ENCODE results near the gene TNFRSF6B.
A peak's percentile ranks its signal among the peaks of the same experiment; 100 is the strongest.

Gene TNFRSF6B

DNA sequence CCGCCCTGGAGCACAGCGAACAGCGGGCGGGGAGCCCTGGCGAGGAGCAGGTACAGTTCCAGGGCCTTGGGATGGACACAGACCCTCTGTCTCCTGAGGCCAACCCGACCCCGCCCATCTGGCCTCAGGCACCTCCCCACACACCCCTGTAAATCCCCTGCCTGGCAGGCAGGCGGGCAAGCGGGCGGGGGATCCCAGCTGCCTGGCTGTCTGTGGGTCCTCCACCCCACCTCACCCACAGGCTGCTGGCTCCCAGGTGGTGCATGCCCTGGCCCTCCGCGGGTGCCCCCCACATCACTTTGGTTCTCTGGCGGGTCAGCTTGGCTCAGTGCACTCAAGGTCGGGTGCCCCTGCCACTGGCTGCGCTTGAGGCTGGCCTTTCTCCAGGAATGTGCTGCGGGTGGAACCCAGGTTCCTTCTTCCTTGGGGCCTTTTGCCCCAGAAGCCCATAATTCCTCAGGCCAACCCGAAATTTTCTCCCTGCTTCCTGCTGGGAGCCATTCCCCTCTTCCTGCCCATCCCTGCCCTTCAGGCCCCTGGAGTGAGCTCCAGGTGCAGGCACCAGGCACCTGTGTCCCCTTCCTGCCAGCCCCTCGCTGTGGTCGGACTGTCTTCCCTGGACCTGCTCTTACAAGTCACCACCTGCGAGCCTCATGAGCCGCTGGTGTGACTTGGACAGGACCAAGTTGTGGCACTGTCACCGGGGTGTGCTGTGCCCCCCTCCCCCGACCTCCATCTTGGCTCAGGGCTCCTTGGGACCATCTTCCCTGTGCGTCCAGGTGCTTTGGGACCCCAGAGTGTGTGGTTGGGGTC is 5.3 kb upstream of the TNFRSF6B start:
- H3K4me1 Mint-ChIP-seq = peaks cover 11% of the 10 kb centered on the region
- ATAC-seq (replicated peaks; ENCODE audit: extremely low read depth, poor library complexity, severe bottlenecking) (no peak), DNase-seq (ENCODE audit: low spot score in 2 of 2) (no peak)
- H3K36me3 Mint-ChIP-seq (ENCODE audit: insufficient read depth) = peaks cover 30% of the 10 kb centered on the region
- H3K27ac Mint-ChIP-seq (ENCODE audit: low read depth) = no peak overlapping the region
- H3K4me3 Mint-ChIP-seq = peak overlapping the region; percentile 11
- no peaks in the 10 kb centered on the region for H3K27me3 Mint-ChIP-seq
- no peaks in the 10 kb centered on the region for H3K9me3 Mint-ChIP-seq

DNA sequence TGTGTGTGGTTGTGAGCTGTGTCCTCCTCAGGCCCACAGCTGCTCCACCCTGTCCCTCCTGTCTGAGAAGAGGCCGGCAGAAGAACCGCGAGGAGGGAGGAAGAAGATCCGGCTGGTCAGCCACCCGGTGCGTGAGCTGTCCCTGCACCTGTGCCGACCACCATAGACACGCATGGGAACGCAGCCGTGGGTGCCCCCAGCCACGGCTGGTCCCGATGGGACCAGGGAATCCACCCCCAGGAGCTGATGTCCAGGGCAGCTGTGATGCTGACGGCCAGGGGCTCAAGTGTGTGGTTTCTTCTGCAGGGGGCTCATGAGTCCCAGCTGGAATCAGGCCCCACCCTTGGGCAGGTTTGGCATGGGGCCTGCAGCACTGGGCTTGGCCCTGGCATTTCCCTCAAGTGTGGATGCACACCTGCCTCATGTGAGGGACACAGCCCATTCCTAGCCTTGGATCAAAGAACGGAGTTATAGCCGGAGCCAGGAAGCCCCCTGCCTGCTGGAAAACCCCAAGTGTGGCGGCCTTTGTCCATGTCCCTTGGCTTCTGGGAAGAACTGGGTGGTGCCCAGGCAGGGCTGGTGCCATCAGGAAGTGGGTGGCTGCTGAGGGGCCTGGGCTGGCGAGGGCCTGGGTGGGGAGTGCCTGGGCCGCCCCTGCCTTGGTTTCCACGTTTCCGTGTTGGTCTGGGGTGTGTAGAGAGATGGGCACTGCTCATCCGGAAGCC is 4.6 kb upstream of the TNFRSF6B start:
- H3K27ac Mint-ChIP-seq (ENCODE audit: low read depth) = peak overlapping the region; percentile 96
- ATAC-seq (replicated peaks; ENCODE audit: extremely low read depth, poor library complexity, severe bottlenecking) = no peak

GRCh38 chr20:63692436-63693082 is 3.9 kb upstream of the TNFRSF6B start:
- Mint-ChIP-seq H3K4me3 (peak overlapping the region; percentile 25), H3K27me3 (no peaks in the 10 kb centered on the region), H3K9me3 (no peaks in the 10 kb centered on the region), H3K27ac (ENCODE audit: low read depth) (peak overlapping the region; percentile 96), H3K4me1 (peaks cover 14% of the 10 kb centered on the region), H3K36me3 (ENCODE audit: insufficient read depth) (peaks cover 32% of the 10 kb centered on the region)
- no peak for ATAC-seq (replicated peaks; ENCODE audit: extremely low read depth, poor library complexity, severe bottlenecking)
- no peak for DNase-seq (ENCODE audit: low spot score in 2 of 2)

More for the DNA sequence above, 4.6 kb upstream of the TNFRSF6B start:
- H3K4me3 Mint-ChIP-seq = no peak overlapping the region
- H3K36me3 Mint-ChIP-seq (ENCODE audit: insufficient read depth) = peaks cover 32% of the 10 kb centered on the region
- no peaks in the 10 kb centered on the region for H3K27me3 Mint-ChIP-seq
- no peak for DNase-seq (ENCODE audit: low spot score in 2 of 2)
- H3K4me1 Mint-ChIP-seq = peaks cover 14% of the 10 kb centered on the region
- no peaks in the 10 kb centered on the region for H3K9me3 Mint-ChIP-seq

DNA sequence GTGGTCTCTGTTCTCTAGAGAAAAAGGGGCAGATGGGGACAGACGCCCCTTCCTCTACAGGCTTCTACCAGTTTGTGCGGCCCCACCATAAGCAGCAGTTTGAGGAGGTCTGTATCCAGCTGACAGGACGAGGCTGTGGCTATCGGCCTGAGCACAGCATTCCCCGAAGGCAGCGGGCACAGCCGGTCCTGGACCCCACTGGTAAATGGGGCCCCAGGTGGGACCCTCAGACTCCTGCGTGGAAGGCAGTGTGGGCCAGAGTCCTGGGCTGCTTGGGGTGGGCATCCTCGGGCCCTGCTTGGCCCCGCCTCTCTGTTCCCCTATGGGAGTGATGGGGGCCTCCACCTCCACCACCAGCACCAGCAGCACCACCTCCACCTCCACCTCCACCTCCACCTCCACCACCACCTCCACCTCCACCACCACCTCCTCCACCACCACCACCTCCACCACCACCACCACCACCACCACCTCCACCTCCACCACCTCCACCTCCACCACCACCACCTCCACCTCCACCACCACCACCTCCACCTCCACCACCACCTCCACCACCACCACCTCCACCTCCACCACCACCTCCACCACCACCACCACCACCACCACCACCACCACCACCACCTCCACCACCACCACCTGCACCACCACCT is 3.2 kb upstream of the TNFRSF6B start:
- no peaks in the 10 kb centered on the region for H3K9me3 Mint-ChIP-seq
- H3K4me1 Mint-ChIP-seq = peaks cover 14% of the 10 kb centered on the region
- H3K4me3 Mint-ChIP-seq = peak overlapping the region; percentile 68
- H3K36me3 Mint-ChIP-seq (ENCODE audit: insufficient read depth) = peaks cover 35% of the 10 kb centered on the region
- H3K27ac Mint-ChIP-seq (ENCODE audit: low read depth) = peak overlapping the region; percentile 96
- no peaks in the 10 kb centered on the region for H3K27me3 Mint-ChIP-seq
- ATAC-seq (replicated peaks; ENCODE audit: extremely low read depth, poor library complexity, severe bottlenecking) = no peak
- DNase-seq (ENCODE audit: low spot score in 2 of 2) = no peak

GRCh38 chr20:63693733-63694583 is 2.5 kb upstream of the TNFRSF6B start:
- Mint-ChIP-seq H3K36me3 (ENCODE audit: insufficient read depth) (peaks cover 35% of the 10 kb centered on the region), H3K27me3 (no peaks in the 10 kb centered on the region), H3K9me3 (no peaks in the 10 kb centered on the region), H3K27ac (ENCODE audit: low read depth) (peak overlapping the region; percentile 96), H3K4me3 (peak overlapping the region; percentile 68), H3K4me1 (peaks cover 14% of the 10 kb centered on the region)
- DNase-seq (ENCODE audit: low spot score in 2 of 2) (no peak), ATAC-seq (replicated peaks; ENCODE audit: extremely low read depth, poor library complexity, severe bottlenecking) (no peak)

- H3K36me3 Mint-ChIP-seq (ENCODE audit: insufficient read depth) = peaks cover 39% of the 10 kb centered on the region
- peak overlapping the region; percentile 68 for H3K4me3 Mint-ChIP-seq
- H3K27ac Mint-ChIP-seq (ENCODE audit: low read depth) = peak overlapping the region; percentile 96
- peaks cover 19% of the 10 kb centered on the region for H3K4me1 Mint-ChIP-seq
- ATAC-seq (replicated peaks; ENCODE audit: extremely low read depth, poor library complexity, severe bottlenecking) (no peak), DNase-seq (ENCODE audit: low spot score in 2 of 2) (no peak)
- H3K9me3 Mint-ChIP-seq = no peaks in the 10 kb centered on the region
- no peaks in the 10 kb centered on the region for H3K27me3 Mint-ChIP-seq
These were observed 1.6 kb upstream of the TNFRSF6B start for GRCh38 chr20:63694584-63695423.

DNA sequence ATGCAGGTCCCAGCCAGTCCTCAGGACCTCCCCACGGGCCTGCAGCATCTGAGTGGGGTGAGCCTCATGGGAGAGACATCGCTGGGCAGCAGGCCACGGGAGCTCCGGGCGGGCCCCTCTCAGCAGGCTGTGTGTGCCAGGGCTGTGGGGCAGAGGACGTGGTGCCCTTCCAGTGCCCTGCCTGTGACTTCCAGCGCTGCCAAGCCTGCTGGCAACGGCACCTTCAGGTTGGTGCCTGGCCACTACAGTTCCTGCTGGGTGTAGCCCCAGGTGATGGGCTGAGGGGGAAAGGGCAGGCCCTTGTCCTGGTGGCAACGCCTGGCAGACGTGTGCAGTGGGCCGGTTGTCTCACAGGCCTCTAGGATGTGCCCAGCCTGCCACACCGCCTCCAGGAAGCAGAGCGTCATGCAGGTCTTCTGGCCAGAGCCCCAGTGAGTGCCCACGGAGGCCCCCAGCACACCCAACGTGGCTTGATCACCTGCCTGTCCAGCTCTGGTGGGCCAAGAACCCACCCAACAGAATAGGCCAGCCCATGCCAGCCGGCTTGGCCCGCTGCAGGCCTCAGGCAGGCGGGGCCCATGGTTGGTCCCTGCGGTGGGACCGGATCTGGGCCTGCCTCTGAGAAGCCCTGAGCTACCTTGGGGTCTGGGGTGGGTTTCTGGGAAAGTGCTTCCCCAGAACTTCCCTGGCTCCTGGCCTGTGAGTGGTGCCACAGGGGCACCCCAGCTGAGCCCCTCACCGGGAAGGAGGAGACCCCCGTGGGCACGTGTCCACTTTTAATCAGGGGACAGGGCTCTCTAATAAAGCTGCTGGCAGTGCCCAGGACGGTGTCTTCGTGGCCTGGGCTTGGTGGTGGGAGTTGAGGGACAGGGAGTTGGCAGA is 787 bp upstream of the TNFRSF6B start:
- peak overlapping the region; percentile 25 for H3K4me3 Mint-ChIP-seq
- peaks cover 19% of the 10 kb centered on the region for H3K4me1 Mint-ChIP-seq
- ATAC-seq (replicated peaks; ENCODE audit: extremely low read depth, poor library complexity, severe bottlenecking) (no peak), DNase-seq (ENCODE audit: low spot score in 2 of 2) (no peak)
- no peak overlapping the region for H3K27ac Mint-ChIP-seq (ENCODE audit: low read depth)
- H3K27me3 Mint-ChIP-seq = no peaks in the 10 kb centered on the region
- no peaks in the 10 kb centered on the region for H3K9me3 Mint-ChIP-seq
- peaks cover 39% of the 10 kb centered on the region for H3K36me3 Mint-ChIP-seq (ENCODE audit: insufficient read depth)

DNA sequence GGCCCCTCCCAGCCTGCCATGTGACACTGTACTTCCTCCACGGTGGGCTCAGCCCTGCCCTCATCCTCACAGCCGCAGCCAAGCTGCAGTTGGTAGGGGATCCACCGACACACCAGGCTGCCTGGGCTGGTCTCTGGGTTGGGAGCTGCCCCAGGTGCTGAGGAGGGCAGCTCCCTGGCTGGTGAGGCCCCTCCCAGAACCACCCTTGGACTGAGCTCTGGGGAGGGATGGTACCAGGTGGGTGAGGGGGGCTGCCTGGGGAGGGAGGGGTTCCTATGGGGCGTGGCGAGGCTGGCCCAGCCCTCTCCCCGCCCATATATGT is 185 bp upstream of the TNFRSF6B start:
- ATAC-seq (replicated peaks; ENCODE audit: extremely low read depth, poor library complexity, severe bottlenecking) (peak; percentile 75), DNase-seq (ENCODE audit: low spot score in 2 of 2) (no peak)
- H3K9me3 Mint-ChIP-seq = no peaks in the 10 kb centered on the region
- peaks cover 36% of the 10 kb centered on the region for H3K36me3 Mint-ChIP-seq (ENCODE audit: insufficient read depth)
- peaks cover 22% of the 10 kb centered on the region for H3K4me1 Mint-ChIP-seq
- peak overlapping the region; percentile 25 for H3K4me3 Mint-ChIP-seq
- no peak overlapping the region for H3K27ac Mint-ChIP-seq (ENCODE audit: low read depth)
- H3K27me3 Mint-ChIP-seq = no peaks in the 10 kb centered on the region

- H3K4me1 Mint-ChIP-seq = peaks cover 30% of the 10 kb centered on the region
- H3K27me3 Mint-ChIP-seq = no peaks in the 10 kb centered on the region
- no peaks in the 10 kb centered on the region for H3K9me3 Mint-ChIP-seq
- ATAC-seq (replicated peaks; ENCODE audit: extremely low read depth, poor library complexity, severe bottlenecking) = no peak
- peak overlapping the region; percentile 51 for H3K27ac Mint-ChIP-seq (ENCODE audit: low read depth)
- H3K36me3 Mint-ChIP-seq (ENCODE audit: insufficient read depth) = peaks cover 31% of the 10 kb centered on the region
- no peak for DNase-seq (ENCODE audit: low spot score in 2 of 2)
- H3K4me3 Mint-ChIP-seq = peak overlapping the region; percentile 58
These were observed 960 bp downstream of the TNFRSF6B start for GRCh38 chr20:63697357-63697867.

GRCh38 chr20:63697868-63698545 is 1.6 kb downstream of the TNFRSF6B start:
- Mint-ChIP-seq H3K4me3 (peak overlapping the region; percentile 43), H3K27ac (ENCODE audit: low read depth) (no peak overlapping the region)
- no peak for DNase-seq (ENCODE audit: low spot score in 2 of 2)

More at GRCh38 chr20:63697868-63698545, 1.6 kb downstream of the TNFRSF6B start:
- H3K36me3 Mint-ChIP-seq (ENCODE audit: insufficient read depth) = peaks cover 25% of the 10 kb centered on the region
- peaks cover 30% of the 10 kb centered on the region for H3K4me1 Mint-ChIP-seq
- H3K27me3 Mint-ChIP-seq = no peaks in the 10 kb centered on the region
- H3K9me3 Mint-ChIP-seq = no peaks in the 10 kb centered on the region
- ATAC-seq (replicated peaks; ENCODE audit: extremely low read depth, poor library complexity, severe bottlenecking) = no peak

All from central memory CD8-positive, alpha-beta T cell (primary cell).